Parathyroid adenoma (tissue), 2 donors: ENCODE results near the gene PRKD1.

ENCODE experiments used
- H2AFZ ChIP-seq: fragments of 300-600 bp; sonication (generic); one replicate; pipeline ENCODE4 v1.7.0; 2017; ENCODE audit warnings: antibody characterized with exemption, mild to moderate bottlenecking
- H3K27ac ChIP-seq: fragments of 300-600 bp; sonication (generic); one replicate; pipeline ENCODE4 v1.7.0; 2017
- H3K27me3 ChIP-seq: fragments of 300-600 bp; sonication (generic); one replicate; pipeline ENCODE4 v1.7.0; 2017; ENCODE audit warnings: low read length; ENCODE audit not compliant: control insufficient read depth, insufficient read depth
- H3K36me3 ChIP-seq: fragments of 300-600 bp; sonication (generic); one replicate; pipeline ENCODE4 v1.7.0; 2017; ENCODE audit warnings: low read length; ENCODE audit not compliant: control insufficient read depth, insufficient read depth
- H3K4me1 ChIP-seq: fragments of 300-600 bp; sonication (generic); one replicate; pipeline ENCODE4 v1.7.0; 2017; ENCODE audit warnings: control low read depth
- H3K4me2 ChIP-seq: fragments of 300-600 bp; sonication (generic); one replicate; pipeline ENCODE4 v1.7.0; 2017; ENCODE audit warnings: low read length
- H3K4me3 ChIP-seq: fragments of 300-600 bp; sonication (generic); one replicate; pipeline ENCODE4 v1.7.0; 2017; ENCODE audit warnings: low read depth, low read length
- H3K79me2 ChIP-seq: fragments of 300-600 bp; sonication (generic); one replicate; pipeline ENCODE4 v1.7.0; 2017; ENCODE audit warnings: control low read depth
- H3K9ac ChIP-seq: fragments of 300-600 bp; sonication (generic); one replicate; pipeline ENCODE4 v1.7.0; 2017; ENCODE audit warnings: mild to moderate bottlenecking
- H3K9me3 ChIP-seq: fragments of 300-600 bp; sonication (generic); one replicate; pipeline ENCODE4 v1.7.0; 2017; ENCODE audit warnings: low read length; ENCODE audit not compliant: control insufficient read depth
- CTCF ChIP-seq: fragments of 300-600 bp; sonication (generic); IDR thresholded peaks from one replicate; pipeline ENCODE4 v1.7.0; 2017; ENCODE audit warnings: antibody characterized with exemption, mild to moderate bottlenecking
- donor health status: primary hyperparathyroidism.

Gene PRKD1

GRCh38 chr14:29548948-29549370 lies 378.7 kb downstream of the PRKD1 start:
- Histone ChIP-seq H3K4me1 (no peaks in the 10 kb centered on the region), H2AFZ (peak overlapping the region; percentile 10), H3K9ac (no peak overlapping the region), H3K27ac (no peak overlapping the region), H3K36me3 (no peaks in the 10 kb centered on the region), H3K27me3 (no peaks in the 10 kb centered on the region), H3K9me3 (no peaks in the 10 kb centered on the region), H3K4me3 (no peak overlapping the region), H3K4me2 (no peak overlapping the region), H3K79me2 (no peaks in the 10 kb centered on the region)
- peak; percentile 65 for TF ChIP-seq CTCF

- H2AFZ ChIP-seq: no peak overlapping the region
- H3K9me3 ChIP-seq: no peaks in the 10 kb centered on the region
- no peaks in the 10 kb centered on the region for H3K27me3 ChIP-seq
- no peaks in the 10 kb centered on the region for H3K79me2 ChIP-seq
- H3K27ac ChIP-seq: no peak overlapping the region
- no peak for TF ChIP-seq CTCF
- no peaks in the 10 kb centered on the region for H3K4me1 ChIP-seq
- H3K36me3 ChIP-seq: no peaks in the 10 kb centered on the region
- H3K4me2 ChIP-seq: no peak overlapping the region
- no peak overlapping the region for H3K9ac ChIP-seq
- H3K4me3 ChIP-seq: no peak overlapping the region
Measured at GRCh38 chr14:29545714-29546113, 381.9 kb downstream of the PRKD1 start.

- Histone ChIP-seq H3K36me3 (no peaks in the 10 kb centered on the region), H3K27ac (no peak overlapping the region), H3K9me3 (no peaks in the 10 kb centered on the region), H3K4me1 (peaks cover 2% of the 10 kb centered on the region), H3K9ac (no peak overlapping the region), H3K27me3 (no peaks in the 10 kb centered on the region), H3K4me2 (no peak overlapping the region), H2AFZ (no peak overlapping the region), H3K79me2 (no peaks in the 10 kb centered on the region), H3K4me3 (no peak overlapping the region)
- peak; percentile 19 for TF ChIP-seq CTCF
Measured at GRCh38 chr14:29536886-29537511, 390.6 kb downstream of the PRKD1 start.

GRCh38 chr14:29529418-29529817 lies 398.2 kb downstream of the PRKD1 start:
- no peak overlapping the region for H3K4me3 ChIP-seq
- H3K4me1 ChIP-seq: peaks cover 3% of the 10 kb centered on the region
- H2AFZ ChIP-seq: no peak overlapping the region
- H3K9ac ChIP-seq: no peak overlapping the region
- H3K36me3 ChIP-seq: no peaks in the 10 kb centered on the region
- H3K27ac ChIP-seq: no peak overlapping the region
- no peak for TF ChIP-seq CTCF
- H3K4me2 ChIP-seq: no peak overlapping the region
- H3K27me3 ChIP-seq: no peaks in the 10 kb centered on the region
- H3K79me2 ChIP-seq: no peaks in the 10 kb centered on the region
- H3K9me3 ChIP-seq: no peaks in the 10 kb centered on the region

GRCh38 chr14:29528889-29529288 lies 398.8 kb downstream of the PRKD1 start:
- Histone ChIP-seq H3K9ac (no peak overlapping the region), H3K27ac (no peak overlapping the region), H3K4me3 (no peak overlapping the region), H3K36me3 (no peaks in the 10 kb centered on the region), H3K4me2 (no peak overlapping the region), H3K79me2 (no peaks in the 10 kb centered on the region), H3K27me3 (no peaks in the 10 kb centered on the region), H3K4me1 (peaks cover 3% of the 10 kb centered on the region), H3K9me3 (no peaks in the 10 kb centered on the region), H2AFZ (no peak overlapping the region)
- no peak for TF ChIP-seq CTCF
